GM21367 (cell line): ENCODE measurements around the gene AKAP7.
"Not testable (repeated sequence)": the region's sequence is repeated elsewhere in the genome, so short reads cannot be mapped to it uniquely, and the experiment has no call there.

Experiments used
- ATAC-seq: cut with Tn5 transposase; IDR thresholded peaks from one replicate; pipeline ENCODE4 v1.9.1; 2021; ENCODE audit not compliant: unreplicated experiment

Gene AKAP7

DNA sequence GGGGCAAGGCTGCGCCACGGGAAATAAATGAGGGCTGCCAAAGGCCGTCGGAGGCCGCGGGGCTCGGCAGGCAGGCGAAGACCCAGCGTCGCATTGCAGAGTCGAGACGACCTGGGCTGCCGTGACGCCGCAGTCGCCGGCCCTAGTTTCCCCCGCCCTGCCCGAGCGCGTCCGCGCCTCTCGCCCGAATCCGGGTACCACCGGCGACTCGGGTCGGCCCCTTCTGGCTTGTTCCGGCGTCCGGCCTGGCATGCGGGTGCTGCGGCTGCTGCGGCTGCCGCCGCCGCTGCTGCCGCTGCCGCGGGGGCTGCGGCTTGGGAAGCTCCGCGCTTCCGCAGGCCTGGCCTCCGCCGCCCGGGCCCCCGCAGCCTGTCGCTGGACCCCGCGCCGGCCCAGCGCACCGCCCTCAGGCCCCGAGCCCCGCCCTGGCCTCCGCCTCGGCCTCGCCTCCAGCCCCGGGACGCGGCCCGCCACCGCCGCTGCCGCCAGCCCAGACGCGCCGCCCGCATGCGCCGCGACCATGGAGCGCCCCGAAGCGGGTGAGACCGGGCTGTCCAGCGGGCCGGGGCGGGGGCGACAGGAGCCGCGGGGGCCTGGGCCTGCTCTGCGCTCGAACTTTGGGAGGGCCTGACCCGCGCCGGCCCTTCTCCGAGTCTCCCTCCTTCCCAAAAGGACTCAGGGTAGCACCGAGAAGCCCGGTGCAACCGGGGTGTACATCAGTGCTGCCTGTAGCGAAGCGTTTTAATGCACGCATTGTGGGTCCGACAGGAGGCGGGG lies at the start of gene AKAP7:
TSS of gene AKAP7 (plus strand) at position 224 of the 777 bp plus-strand sequence. CDS start at position 521, 297 bp downstream.
- peak; percentile 80 for ATAC-seq

DNA sequence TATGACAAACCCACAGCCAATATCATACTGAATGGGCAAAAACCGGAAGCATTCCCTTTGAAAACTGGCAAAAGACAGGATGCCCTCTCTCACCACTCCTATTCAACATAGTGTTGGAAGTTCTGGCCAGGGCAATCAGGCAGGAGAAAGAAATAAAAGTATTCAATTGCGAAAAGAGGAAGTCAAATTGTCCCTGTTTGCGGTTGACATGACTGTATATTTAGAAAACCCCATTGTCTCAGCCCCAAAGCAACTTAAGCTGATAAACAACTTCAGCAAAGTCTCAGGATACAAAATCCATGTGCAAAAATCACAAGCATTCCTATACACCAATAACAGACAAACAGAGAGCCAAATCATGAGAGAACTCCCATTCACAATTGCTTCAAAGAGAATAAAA lies 44.9 kb upstream of the AKAP7 start:
- not testable (repeated sequence) for ATAC-seq

DNA sequence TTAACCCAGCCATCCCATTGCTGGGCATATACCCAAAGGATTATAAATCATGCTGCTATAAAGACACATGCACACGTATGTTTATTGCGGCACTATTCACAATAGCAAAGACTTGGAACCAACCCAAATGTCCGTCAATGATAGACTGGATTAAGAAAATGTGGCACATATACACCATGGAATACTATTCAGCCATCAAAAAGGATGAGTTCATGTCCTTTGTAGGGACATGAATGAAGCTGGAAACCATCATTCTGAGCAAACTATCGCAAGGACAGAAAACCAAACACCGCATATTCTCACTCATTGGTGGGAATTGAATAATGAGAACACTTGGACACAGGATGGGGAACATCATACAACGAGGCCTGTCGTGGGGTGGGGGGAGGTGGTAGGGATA lies 43.3 kb upstream of the AKAP7 start:
- not testable (repeated sequence) for ATAC-seq

DNA sequence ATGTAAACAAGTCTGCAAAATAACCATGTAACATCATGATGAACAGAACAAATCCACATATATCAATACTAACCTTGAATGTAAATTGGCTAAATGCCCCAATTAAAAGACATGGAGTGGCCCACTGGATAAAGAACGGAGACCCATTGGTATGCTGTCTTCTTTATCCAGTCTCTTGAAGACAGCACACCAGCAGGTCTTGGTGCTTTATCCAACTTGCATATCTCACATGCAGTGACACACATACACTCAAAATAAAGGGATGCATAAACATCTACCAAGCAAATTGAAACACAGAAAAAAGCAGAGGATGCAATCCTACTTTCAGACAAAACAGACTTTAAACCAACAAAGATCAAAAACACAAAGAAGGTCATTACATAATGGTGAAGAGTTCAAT lies 41.9 kb upstream of the AKAP7 start:
- no peak for ATAC-seq

DNA sequence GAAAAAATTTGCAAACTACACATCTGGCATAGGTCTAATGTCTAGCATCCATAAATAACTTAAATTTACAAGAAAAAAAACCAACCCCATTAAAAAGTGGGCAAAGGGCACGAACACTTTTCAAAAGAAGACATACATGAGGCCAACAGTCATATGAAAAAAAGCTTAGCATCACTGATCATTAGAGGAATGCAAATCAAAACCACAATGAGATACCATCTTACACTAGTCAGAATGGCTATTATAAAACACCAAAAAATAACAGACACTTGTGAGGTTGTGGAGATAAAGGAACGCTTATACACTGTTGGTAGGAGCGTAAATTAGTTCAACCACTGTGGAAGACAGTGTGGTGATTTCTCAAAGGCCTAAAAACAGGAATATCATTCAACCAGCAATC lies 38.5 kb upstream of the AKAP7 start:
- ATAC-seq: no peak

DNA sequence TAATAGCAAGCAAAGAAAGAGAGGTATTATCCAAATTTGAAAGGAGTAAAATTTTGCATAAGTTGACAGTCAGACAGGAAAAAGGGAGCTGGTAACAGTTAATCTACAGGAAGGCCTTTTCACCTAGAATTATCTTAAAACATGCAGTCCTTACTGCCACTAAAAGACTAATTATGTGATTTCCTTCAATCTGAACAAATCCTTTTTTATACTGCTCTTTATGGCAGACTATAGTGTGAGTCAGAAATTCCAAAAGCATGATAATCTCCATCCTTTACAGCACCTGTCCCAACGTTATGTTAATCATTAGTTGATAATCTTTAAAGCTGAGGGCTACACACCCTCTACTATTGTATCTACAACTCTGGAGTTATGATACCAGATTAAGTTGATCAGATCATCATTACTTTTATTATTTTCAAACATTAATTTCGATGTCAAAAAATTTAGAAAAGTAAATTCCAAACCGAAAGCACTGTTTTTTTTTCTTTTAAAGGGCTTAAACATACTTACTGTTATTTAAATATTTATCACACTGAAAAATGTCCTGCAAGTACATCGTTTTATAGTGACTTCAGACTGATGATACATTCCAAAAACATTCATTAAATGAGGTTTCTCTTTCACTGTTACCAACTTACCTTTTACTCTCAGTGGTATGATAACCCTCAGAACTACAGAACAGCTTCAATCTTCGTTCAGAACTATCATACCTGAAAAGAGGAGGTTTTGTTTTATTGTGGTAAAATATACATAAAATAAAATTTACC lies 33.2 kb upstream of the AKAP7 start:
- ATAC-seq: no peak

DNA sequence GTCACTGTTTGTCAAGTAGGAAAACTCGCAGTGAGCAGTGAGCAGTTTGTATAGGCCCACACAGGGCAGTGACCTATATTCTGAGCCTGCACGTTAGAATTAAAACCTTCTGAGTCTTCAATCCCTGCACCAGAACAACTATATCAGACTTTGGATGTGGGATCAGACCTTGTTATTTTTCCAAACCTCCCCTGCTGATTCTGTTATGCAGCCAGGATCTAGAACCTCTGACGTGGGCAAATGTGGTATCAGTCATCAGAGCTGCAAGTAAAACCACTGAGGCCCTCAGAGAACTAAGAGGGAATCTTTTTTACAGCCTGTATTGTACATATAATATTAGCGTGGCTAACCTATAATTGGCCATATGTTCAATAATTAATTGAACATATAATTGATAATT lies 32.0 kb upstream of the AKAP7 start:
- no peak for ATAC-seq

DNA sequence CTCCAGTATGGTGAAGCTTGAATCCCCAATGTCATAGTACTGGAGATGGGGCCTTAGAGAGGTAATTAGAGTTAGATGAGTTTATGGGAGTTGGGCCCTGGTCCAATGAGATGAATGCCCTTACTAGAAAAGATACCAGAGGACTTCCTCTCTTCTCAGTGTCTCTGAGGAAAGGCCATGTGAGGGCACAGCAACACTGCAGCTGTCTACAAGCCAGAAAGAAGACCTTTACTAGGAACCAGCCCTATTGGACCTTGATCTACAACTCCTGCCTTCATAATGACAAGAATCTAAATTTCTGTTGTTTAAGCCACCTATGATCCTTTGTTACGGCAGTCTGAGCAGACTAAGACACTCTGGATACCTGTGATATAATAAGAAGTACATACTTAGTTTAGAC lies 31.4 kb upstream of the AKAP7 start:
- no peak for ATAC-seq

DNA sequence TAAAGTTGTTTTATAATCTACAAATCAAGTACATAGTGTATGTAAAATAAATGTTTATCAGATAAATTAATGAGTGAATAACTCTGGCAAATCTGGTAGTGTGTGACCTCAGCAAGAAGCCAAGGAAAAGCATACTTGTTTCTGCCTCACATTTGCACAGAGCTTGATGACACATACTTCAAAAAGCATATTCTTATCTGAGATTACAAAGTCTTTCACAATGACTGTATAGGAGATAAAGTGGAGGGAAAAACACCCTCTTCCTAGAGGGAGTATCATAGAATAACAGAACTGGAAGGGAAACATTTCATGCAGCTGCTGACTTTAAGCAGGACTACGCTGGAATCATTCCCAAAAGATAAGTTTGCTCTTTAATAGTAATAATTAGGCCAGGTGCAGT lies 28.1 kb upstream of the AKAP7 start:
- ATAC-seq: no peak

DNA sequence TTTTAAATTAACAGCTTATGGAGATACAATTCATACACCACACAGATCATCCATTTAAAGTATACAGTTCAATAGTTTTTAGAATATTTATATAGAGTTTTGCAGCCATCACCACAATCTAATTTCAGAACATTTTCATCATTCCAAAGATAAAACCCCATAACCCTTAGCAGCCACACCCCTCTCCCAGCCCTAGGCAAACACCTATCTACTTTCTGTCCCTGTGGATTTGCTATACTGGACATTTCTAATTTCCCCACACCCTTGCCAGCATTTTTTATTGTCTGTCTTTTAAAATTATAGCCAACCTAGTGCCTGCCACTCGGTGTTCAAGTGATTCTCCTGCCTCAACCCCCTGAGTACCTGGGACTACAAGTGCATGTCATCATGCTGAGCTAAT lies 23.0 kb upstream of the AKAP7 start:
- ATAC-seq: no peak

DNA sequence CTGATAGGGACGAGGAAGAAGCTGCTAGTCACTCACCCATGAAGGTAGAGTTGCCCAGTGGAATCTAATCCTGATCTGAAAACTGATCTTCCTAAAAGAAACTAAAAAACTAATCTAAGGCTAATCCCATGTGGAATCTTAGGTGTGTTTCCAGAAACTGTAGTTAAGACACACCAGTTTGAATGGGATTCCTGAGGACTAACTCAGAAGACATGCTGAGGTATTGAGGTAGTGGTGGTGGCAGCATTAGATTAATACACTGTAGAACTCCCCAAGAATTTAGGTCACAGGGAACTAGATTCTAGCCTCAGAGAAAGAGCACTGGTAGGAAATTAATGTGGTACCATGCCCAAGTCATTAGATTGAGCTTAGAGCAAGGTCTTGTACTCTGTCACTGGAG lies 19.6 kb upstream of the AKAP7 start:
- ATAC-seq: no peak

DNA sequence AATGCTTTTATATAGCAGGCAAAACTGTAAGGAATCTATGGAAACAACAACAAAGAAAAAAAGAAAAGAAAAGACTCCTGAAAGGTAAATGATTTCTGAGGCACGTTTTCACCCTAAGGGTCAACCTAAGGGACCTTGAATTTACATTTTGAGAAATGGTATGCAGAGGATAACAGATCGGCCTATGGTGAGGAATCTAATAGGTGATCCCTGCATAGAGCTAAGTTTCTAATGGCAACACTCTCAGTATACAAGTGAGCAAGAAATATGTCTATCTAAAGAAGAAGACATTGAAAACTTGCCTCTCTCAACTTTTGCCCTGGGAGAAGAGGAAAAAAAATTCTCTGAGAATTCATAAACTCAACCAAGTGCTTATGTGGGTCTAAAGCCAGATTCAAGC lies 18.9 kb upstream of the AKAP7 start:
- ATAC-seq: no peak

DNA sequence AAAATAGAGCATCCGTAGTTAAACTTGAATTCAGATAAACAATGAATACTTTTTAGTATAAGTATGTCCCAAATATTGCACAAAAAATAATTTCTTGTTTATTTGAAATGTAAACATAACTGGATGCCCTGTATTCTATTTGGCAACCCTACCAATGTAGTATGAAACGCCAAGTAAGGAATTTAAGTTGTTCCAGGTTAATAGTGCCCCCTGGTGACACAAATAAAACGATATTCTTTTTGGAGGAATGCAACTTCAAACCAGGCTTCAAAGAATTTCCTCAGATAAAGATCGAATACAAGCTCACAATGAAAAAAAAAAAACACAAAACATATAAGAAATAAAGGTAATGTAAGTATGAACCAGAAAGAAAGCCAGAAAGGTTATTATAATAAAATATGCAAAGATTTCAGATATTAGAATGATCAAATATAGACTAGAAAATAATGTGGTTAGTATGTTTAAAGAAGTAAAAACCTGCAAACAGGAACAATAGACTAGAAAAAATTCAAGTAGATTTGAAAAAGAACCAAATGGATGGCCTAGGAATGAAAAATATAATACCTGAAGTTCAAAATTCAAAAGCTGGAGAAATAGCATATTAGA lies 18.4 kb upstream of the AKAP7 start:
- no peak for ATAC-seq

DNA sequence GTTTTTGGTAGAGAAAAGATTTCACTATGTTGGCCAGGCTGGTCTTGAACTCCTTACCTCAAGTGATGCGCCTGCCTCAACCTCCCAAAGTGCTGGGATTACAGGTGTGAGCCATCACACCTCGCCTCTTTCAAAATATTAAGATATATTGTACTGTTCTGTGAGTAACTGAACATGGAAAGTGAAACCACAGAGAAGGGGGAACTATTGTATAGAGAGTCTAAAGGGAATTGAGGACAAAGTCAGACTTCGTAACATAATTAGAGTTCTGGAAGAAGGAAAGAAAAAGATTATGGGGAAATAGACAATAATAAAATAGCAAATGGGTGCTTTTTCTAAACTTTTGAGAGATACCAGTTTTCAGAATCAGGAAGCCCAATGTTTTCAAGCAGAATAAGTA lies 17.4 kb upstream of the AKAP7 start:
- no peak for ATAC-seq

DNA sequence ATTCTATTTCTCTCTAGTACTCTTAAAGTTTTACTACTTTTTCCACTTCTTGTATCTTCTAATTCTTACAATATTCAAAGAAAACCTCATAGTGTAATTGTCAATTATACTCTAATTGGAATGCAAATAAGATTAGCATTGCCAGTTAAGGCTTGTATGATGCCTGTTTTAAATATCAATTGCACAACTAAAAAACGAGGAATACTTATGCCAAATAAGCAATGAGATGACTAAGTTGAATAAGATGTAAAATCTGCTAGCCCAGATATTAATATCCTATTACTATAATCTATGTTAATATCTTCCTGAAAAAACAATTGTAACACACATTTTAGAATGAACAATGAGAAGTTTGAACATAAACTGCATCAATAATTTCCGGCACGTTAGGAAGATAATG lies 13.3 kb upstream of the AKAP7 start:
- ATAC-seq: no peak

DNA sequence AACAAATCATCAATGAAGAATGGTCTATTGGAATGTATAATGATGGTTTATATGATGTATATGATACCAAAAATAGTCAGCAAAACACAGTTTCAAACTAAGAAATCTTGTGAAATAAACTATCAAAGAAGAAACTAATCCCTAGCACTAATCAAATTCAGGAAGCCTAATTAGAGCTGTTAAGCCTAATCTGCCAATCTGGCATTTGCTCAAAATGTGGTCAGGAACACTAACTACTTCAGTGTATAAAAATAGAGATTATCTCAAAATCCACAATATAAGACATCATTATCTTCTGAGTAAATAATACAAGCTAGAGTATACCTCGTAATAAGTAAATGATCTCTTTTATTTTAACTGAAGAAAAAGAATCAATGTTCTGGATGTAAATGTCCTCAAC lies 12.8 kb upstream of the AKAP7 start:
- ATAC-seq: no peak

DNA sequence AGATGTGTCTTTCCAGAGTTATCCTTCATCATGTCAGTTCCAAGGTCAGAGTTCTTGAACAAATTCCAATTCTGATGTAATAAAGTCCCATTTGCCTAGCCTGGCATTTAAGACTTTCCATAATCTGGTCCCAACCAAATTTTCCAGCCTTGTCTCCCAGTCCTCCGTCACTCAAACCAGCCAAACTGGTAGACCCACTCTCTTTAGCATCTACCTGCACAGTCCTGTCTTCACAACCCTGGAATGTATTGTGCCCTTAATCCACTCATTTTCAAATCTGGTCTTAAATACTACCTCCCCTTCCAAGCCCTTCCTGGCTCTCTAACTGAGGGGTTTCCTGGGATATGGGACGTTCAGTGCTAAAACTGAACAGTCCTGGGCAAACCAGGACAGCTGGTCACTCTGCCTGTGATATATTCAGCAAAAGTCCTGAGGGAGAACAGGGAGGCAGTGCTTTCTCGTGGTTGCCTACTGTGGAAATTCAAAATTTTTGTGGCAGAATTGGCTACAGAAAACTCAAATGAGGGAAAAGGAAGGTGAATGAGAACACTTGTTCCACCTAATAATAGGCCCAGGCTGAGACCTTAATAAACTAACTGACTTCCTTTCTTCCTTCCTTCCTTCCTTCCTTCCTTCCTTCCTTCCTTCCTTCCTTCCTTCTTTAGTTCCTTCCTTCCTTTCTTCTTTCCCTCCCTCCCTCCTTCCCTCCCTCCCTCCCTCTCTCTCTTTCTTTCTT lies 10.8 kb upstream of the AKAP7 start:
- no peak for ATAC-seq

DNA sequence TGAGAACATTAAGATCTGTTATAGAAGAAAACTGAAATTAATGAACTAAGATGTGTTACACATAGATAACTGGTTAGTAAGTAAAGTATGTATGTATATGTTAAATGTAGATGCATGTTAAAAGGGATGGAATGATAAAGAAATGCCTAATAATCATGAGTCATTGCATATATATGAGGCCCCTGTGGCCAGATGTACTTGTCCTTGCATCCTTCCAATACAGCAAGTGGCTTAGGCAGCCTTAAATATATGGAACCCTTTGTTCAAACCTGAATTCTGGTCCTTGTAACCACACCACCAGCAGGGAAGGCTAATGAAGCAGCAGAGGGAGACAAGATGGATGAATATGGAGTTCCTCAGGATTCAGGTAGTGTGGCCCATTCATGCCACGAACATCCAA lies 9.8 kb upstream of the AKAP7 start:
- no peak for ATAC-seq

DNA sequence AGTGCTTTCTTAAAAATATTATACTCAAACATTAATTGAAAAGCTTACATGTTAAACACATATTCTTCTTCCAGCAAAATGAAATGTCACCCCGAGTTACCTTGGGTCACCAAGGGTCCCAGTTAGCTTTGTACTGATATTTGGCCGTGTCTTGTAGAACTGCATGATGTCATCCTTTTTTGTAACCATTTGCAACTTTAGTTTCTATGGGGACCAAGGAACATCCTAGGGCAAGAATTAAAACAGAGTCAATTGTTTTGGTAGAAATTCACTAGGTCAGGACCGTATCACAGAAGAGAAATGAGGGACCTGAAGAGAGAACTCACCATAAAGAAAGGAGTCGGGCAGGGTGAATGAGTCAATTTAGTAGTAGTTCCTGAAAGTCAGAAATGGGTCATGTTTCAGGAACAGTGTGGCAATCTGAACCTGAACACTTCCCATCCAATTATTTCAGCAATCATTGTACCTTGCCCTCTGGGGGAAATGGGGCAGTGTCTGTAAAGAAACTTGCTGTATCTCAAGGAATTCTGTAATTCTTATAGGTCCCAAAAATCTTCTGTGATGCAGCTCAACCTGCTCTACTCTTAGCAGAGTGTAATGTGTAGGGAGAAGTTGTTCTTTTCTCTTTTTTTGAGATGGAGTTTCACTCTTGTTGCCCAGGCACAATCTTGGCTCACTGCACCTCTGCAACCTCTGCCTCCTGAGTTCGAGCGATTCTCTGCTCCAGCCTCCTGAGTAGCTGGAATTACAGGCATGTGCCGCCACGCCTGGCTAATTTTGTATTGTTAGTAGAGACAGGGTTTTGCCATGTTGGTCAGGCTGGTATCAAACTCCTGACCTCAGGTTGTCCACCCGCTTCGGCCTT lies 5.3 kb upstream of the AKAP7 start:
- no peak for ATAC-seq

DNA sequence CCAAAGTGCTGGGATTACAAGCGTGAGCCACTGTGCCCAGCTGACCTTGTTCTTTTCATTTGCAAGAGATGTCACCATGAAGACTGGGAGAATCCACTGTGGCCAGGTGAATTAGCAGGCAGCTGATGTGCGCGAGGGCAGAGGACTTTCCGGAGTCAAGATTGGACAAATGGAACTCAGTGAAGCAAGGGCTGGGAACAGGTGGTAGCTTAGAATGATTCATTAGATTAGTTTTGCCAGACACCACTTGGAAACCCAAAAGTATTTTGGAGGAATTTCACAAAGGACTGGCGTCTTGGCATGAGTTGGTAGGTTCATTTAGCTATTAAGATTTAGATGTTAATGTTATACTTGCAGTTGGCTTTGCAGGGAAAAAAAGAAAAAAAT lies 4.7 kb upstream of the AKAP7 start:
- ATAC-seq: no peak

DNA sequence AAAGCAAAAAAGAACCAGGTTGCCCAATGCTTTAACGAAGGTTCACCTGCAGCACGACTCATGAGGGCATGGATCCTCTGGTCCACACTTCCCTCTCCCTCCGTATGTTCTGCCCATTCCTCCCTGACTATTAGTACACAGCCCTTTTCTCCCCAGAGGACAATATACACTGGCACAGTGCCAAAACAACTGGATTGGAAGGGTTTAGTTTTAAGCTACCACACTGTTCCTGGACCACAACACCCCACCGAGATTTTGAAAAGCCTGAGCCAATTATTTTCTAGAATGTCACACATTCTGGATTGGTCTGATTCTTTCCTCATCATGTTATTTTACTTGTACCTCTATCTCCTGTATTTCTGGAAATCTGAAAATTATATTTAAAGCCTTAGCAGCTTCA lies 2.9 kb upstream of the AKAP7 start:
- ATAC-seq: no peak
